ENCODE measurements around the gene ME1.

- no peak for TF ChIP-seq POLR2A (IDR thresholded peaks at IDR 0.05; ENCODE audit: low read length)
- no peak for TF ChIP-seq GATA1 (IDR thresholded peaks at IDR 0.05; ENCODE audit: low read depth, low read length)
Measured at GRCh38 chr6:83470001-83470400, 39.1 kb upstream of the ME1 start.
